GM21717 (cell line): ENCODE measurements around the gene E2F3.

Experiments
- ATAC-seq: cut with Tn5 transposase; IDR thresholded peaks from one replicate; pipeline ENCODE4 v1.9.1; 2021; ENCODE audit warnings: mild to moderate bottlenecking, moderate library complexity; ENCODE audit not compliant: unreplicated experiment

The E2F3 gene

DNA sequence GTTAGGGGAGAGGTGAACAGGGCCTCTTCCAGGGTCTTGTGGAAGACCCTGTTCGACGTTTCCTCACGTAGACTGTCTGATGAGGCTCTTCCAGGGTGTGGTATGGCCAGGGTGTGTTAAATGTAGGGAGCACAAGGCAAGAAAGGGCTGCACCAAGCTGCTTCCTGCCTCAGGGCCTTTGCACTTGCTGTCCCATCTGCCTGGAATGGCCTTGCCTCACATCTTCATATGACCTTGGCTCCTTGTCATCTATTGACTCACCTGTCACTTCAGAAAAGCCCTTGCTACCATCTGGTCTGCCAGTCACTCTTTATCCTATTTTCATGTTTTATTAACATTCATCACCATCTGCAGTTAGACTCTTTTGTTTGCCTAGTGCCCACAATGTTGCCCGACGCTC lies 31.0 kb downstream of the E2F3 start:
- ATAC-seq = no peak

DNA sequence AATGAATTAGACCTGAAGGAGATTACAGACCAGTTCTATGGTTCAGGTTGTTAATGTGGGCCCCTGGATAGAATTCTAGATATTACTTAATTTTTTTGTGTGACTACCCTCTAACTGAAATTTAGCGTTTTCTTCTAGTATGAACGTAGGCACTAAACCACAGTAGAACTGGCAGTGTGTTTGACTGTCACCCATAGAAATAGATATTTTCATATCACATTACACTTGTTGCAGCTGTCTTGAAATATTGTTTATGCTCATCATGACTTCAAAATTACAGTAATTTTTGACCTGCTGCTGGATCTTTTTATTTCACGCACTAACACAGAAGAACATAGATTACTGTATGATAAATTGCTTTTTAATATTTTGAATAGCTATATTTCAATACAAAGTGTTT lies 31.6 kb downstream of the E2F3 start:
- ATAC-seq = no peak

DNA sequence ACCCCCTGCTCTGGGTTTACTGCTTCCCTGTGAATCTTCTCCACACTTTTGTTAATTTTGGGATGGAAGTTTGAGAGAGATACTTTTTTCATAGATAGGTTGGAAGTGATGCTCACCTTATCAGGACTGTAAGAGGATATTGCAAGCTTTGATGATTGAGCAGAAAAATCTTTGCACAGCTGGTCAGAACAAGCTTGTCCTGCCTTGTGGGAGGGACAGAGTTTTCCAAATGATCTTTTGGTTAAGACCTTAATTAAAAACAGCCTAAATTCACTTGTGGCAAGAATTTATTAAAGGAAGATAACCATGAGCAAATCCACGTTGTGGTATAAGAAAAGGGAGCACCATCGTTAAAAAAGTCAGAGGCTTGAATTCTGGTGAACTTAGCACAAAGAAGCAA lies 32.2 kb downstream of the E2F3 start:
- no peak for ATAC-seq

DNA sequence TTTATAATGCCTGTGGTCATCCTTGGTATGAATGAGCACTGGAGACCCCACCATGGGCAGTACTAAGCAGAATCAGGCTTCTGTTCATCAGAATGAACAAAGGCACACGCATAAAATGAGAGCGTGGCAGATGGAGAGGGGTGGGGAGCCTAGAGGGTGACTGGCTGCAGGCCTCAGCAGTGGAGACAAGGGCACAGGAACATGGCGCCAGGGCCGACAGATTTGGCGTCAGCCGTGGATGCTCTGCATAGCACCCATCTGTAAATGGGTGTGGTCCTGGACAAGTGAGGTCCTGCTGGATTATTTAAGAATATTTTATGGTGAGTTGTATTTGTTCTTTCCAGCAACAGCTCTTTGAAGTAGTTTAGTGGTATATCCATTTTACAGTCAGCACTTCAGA lies 33.1 kb downstream of the E2F3 start:
- no peak for ATAC-seq

DNA sequence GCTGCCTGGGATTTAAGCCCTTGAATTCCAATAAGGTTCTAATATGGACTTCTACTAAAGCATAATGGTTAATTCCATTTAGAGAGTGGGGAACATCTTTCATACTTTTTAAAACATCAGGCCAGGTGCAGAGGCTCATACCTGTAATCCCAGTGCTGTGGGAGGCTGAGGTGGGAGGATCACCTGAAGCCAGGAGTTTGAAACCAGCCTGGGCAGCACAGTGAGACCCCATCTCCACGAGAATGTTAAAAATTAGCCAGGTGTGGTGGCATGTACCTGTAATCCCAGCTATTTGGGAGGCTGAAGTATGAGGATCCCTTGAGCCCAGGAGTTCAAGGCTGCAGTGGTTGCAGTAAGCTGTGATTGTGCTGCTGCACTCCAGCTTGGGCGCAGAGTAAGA lies 35.0 kb downstream of the E2F3 start:
- ATAC-seq = no peak

DNA sequence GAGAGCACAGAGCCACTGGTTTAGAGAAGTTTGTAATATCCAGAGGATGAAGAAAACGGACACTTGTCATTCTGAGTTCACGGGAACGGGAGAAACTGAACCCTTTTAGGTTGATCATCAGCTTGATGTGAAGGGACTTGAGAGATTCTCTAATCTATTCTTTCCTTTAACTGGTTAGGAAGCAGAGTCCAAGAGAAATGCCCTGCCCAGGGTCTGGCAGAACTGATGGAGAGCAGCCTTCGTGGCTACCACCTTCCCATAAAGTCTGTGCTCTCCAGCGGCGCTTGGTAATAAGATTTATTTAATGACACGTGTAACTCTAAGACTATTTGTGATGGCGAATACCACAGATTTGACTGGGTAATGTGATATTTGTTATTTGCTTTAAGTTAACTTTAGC lies 36.0 kb downstream of the E2F3 start:
- no peak for ATAC-seq

DNA sequence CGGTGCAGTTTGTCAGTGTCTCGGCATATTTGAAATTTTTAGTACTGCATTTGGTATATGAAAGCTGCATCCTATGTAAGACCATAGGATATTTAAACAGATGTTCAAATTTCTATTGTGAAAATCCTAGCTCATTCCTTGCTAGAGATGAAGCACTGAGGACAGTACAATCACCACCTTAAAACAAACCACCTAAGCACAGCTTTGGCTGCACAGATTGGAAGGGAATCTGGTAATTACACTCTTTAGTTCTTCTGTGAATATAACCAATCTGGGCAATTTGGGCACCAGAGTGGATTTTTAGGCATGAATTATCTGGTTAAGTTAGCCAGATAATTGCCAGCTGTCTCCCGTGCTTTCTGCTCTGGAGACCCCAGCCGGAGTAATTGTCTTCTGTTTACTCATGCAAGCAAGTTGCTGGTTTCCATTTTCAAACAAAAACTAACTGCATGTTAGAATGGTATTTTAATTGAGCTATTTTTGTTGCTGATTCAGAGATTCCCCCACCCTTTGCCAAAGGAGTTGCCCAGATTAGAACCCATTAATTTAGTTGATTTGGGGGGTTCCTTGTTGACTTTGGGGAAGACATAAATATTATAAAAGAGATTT lies 36.9 kb downstream of the E2F3 start:
- ATAC-seq = no peak

DNA sequence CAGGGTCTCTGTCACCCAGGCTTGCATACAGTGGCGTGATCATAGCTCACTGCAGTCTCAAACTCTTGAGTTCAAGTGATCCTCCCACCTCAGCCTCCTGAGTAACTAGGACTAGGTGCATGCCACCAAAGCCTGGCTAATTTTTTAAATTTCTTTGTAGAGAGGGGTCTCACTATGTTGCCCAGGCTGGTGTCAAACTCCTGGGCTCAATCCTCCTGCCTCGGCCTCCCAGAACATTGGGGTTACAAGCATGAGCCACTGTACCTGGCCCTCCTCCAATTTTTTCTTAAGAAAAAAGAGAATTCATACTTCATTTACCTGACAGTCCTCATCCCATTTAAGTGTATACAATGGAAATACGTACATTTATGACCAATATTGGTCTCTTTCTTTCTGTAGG lies 37.9 kb downstream of the E2F3 start:
- ATAC-seq = no peak

DNA sequence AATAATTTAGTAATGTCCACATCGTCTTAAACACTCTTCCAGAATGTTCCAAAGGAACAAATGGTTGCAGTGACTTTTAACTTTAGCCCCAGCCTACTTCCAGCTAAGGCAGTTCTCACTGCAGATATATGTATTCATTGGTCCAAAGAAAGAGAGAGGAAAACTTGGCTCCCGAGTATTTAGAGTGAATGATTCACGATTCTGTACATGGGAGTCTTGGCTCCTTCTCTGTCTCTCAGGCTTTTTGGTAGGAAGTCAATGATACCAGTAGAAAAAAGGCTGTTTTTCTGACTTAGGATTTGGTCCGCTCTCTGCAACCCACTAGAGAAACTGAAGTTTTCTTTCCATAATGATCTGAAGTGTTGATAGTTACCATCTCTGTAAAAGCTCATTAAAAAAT lies 38.6 kb downstream of the E2F3 start:
- ATAC-seq = no peak

DNA sequence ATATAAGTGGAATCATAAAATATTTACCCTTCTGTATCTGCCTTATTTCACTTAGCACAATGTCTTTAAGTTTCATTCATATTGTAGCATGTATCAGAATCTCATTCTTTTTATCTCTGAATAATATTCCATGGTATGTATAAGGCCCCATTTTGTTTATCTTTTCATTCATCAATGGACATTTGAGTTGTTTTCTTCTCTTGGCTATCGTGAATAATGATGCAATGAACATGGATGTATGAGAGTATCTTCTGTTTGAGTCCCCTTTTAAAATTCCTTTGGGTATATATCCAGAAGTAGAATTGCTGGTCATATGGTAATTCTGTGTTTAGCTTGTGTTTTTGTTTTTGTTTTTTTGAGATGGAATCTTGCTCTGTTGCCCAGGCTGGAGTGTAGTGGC lies 39.6 kb downstream of the E2F3 start:
- ATAC-seq = no peak

DNA sequence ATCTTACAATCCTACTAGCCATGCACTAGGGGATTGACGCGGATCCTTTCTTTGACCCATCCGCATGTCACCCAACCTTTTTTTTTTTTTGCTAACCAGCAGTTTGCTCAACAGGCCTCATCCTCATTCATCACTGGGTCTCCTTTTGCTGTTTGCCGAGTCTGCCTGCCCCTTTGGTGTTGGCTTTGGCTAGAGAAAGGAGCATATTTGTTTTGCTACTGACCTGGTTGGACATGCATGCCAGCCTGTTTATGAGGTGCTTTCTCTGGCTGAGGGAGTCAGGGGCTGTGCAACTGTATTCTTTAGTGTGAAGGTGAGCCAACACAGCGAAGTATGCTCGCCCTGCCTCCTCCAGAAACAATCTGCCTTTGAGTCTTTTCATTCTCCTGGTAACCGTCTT lies 40.2 kb downstream of the E2F3 start:
- no peak for ATAC-seq

DNA sequence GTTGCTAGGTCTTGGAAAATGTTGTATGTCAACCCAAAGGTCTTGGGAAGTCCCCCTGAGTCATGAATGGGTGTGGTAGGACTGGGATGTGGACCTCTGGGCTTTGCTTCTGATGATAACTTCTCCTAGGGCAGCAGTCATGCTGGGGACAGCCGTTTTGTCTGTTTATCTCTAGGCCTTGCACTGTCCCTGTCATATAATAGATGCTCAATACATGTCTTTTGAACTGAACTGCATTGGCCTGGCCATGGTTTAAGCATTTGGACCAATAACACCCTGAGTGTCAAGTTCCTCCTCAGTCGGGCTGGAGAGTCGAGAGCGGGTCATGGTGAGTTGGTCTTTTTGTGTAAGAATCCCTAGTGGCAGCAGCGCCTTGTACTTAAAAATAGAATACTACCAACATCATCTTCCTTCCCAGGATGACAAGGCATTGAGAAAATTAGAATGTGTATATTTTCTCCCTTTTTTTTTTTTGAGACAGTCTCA lies 43.1 kb downstream of the E2F3 start:
- no peak for ATAC-seq

DNA sequence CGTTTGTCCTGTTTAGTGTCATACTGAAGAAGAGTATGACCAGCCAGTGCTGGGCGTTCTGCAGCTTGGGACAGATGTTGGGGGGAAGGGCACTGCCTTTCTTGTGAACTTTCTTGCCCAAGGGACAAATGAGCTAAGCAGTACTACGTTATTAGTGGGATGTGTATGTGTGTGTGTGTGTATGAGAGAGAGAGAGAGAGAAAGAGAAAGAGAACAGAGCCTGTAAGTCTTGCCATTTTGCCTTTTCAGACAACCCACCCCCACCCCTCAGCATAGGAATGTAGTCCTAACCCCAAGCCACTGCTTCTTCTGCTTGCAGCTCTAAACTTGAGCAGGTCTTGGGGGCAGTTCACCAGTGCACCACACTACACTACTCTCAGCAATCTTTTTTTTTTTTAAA lies 45.5 kb downstream of the E2F3 start:
- ATAC-seq = no peak

DNA sequence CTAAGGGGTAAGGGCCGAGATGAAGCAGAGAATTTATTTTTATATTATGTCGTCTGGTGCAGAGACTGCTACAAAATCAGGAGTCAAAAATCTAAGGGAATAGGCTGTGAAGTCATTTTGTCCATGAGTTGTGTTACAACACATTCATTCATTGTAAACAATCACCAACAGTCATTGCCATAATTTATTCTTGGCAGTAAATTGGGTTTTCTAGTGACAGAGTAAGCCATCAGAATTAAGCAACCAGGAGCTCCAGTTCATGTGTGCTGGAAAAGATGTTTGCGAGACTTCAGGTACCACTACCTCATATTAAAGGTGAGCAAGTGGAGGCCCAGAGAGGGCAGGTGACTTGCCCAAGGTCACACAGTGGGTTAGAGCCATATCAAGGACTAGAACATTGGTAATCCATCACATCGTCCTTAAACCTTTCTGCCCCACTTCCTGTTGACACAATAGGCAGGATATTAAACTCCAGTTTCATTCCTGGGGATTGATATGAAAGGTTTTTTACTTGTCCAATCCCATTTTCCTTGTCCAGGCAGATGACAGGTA lies 46.0 kb downstream of the E2F3 start:
- no peak for ATAC-seq

DNA sequence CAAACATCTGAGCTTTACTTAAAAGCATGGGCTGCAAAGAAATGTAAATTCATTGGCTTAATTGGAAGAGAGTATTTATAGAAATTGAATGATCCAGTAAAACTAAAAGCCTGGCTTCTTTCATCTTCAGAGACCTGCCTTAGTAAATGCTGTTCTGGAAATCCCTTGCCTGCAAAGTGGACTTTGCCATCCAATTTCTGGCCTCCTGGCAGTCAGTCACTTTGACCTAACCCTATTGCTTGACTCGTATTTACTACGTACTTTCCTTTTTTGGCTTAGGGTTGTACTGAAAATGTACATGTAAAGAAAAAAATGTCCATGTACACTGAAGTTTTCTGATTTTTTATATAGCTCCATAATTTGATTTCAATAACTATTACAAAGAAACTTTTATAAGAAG lies 47.1 kb downstream of the E2F3 start:
- ATAC-seq = no peak

DNA sequence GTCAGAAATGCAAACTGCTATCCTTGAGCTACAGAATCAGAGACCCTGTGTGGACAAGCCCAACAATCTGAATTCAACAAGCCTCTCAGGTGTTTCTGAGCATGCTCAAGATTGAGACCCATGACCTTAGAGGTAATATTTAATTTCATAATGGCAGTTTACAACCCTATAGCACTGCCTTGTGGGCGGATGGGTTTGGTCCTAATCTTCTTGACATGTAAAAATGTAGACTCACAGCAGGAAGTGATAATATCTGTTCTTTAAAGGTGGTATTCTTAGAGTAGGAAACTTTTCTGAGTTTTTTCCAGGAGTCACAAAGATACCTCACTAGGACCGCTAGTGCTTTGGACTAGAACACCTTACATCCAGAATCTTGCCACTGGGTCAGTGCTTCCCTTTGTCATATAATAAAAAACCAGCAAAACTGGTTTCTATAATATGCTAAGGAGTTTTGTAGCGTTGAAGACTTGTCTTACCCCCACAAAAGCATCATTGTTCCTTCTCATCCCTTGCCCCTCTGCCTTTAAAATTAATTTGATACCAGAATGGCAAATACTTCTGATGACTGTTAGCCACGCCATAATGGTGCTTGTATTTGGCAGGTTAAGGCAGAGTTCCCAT lies 52.6 kb downstream of the E2F3 start:
- no peak for ATAC-seq

DNA sequence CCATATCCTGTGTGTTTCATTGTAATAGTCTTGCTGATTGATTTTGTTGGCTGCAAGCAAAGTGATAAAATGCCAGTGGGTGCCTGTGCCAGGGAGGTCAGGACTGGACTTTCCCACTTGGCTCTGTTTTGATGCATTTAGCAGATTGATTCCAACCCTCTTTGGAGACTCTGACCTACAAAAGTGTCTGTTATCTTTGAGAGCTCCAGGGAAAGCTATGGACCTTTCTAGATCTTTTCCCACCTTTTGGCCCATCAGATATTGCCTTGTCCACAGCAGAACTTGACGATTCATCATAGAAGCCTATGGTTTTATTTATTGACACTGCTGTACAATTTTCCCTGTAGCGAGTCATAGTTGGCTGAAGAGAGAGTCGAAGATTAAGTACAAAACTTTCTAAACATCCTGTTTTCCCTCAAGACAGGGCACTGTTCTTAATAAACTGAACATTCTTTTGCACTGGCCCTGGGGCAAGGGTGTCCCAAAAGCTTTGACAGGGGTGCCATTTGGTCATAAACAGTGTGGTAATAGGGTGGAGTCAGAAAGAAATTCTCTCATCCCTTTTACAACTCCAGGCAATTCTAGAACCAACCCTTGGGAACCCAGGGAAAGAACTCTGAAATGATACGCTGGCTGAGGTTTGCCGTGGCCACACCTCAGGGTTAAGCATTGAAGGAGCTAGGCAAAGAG lies 53.7 kb downstream of the E2F3 start:
- ATAC-seq = no peak

DNA sequence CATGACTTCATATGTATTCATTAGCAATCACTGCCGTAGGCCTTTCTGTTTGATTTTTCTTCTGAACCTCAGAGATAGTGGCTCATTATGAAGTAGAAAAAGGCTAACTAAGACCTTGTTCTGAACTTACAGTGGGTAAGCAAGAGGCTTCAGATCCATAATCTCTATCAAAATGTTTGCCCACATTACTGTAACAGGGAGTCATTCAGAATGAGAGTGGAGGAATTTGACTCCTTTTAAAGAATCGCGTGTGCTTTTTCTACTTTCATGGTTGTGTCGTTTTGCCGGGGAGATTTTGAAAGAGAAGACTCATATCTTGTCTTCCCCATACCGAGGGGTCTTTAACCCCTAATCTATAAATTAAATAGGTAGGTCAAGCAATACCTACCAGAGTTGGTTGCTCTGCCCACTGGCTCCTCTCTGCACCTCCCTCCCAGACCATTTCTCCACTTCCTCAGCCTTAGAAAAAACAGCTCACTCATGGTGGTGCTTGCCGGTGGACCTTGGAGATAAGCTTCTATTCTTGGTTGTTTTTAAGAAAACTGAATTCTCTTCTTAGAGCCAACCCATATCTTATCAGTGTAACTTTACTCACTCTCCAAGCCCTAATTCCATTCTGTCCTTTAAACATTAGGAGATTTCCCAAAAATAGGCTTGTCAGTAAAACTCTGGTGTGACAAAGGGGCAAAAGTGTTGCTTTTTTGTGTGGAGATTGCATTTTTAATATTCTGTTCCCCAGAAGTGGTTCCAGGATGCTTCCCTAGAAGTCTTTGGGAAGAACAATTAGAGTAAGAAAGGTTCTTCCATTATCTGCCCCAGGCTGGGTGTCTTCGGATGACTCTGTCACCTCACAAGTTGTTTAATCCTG lies 56.6 kb downstream of the E2F3 start:
- no peak for ATAC-seq

DNA sequence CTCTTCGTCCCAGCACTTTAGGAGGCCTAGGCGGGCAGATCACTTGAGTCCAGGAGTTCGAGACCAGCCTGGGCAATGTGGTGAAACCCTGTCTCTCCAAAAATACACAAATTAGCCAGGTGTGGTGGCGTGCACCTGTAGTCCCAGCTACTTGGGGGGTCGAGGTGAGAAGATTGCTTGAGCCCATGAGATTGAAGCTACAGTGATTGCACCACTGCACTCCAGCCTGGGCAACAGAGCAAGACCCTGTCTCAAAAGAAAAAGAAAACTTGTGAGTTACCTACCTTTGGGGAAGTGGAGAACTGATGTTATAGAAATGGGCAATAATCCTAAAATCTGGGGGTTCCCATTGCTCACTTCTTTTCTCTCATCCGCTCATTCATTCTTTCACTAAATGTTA lies 58.0 kb downstream of the E2F3 start:
- no peak for ATAC-seq

DNA sequence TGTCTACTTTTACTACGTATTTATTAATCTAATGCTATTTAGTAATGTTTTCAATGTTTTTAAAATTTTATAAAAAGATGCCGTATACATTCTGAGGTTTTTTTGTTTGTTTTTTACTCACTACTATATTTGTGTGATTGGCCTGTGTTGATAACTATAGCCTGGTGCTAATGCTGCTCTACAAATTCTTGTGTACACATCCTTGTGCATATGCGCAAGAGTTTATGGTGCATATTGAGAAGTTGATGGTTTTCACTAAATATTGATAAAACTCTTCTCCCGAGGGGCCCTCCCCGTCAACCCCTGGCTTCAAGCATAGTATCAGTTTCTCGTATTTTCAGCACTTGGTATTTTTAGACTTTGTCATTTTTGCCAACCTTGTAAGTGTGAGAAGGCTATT lies 59.9 kb downstream of the E2F3 start:
- no peak for ATAC-seq

DNA sequence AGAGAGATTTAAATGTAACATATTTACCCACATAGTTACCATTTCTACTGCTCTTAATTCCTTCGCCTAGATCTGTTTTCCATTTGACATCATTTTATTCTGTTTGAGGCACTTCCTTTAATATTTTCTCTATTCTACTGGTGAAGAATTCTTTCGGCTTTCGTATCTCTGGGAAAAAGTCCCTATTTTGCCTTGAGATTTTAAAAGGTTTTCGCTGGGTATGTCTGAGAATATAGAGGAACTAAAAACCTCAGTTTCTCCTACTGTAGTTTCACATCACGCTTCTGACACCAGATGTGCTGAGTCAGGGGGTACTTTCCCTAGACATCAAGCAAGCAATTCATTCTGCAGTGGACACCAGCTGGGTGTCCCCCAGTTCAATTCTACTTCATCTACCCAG lies 61.7 kb downstream of the E2F3 start:
- peak; percentile 56 for ATAC-seq
